SU-DHL-6 (cell line): ENCODE data around the gene PCDHB5.
"Not testable (repeated sequence)": the region's sequence is repeated elsewhere in the genome, so short reads cannot be mapped to it uniquely, and the experiment has no call there.

Source experiments
- H2AFZ ChIP-seq: fragments of 200-600 bp; sonication (generic); 2 replicates; pipeline ENCODE4 v1.6.1; 2014; ENCODE audit warnings: low read depth, mild to moderate bottlenecking, moderate library complexity, mixed read lengths, antibody characterized with exemption, low read length; ENCODE audit not compliant: severe bottlenecking
- H3F3A ChIP-seq: fragments of 200-600 bp; shearing (Covaris generic); 2 replicates; pipeline ENCODE4 v1.6.0; 2016; ENCODE audit warnings: antibody characterized with exemption, mild to moderate bottlenecking; ENCODE audit not compliant: insufficient read depth
- H3K27ac ChIP-seq: fragments of 200-600 bp; sonication (generic); 2 replicates; pipeline ENCODE4 v1.5.1; 2016; ENCODE audit warnings: low read depth, mild to moderate bottlenecking, low read length, moderate library complexity, mixed read lengths
- H3K27me3 ChIP-seq: fragments of 200-600 bp; sonication (generic), shearing (Covaris generic); 2 replicates; pipeline ENCODE4 v1.6.0; 2014; ENCODE audit warnings: mild to moderate bottlenecking, low read length
- H3K36me3 ChIP-seq: fragments of 200-600 bp; sonication (generic); 2 replicates; pipeline ENCODE4 v1.6.1; 2014; ENCODE audit warnings: mild to moderate bottlenecking, low read length, mixed read lengths
- H3K4me2 ChIP-seq: fragments of 300-600, 200-600 bp; shearing (Covaris generic), sonication (generic); 2 replicates; pipeline ENCODE4 v1.6.0; 2014; ENCODE audit warnings: low read length, low read depth, mild to moderate bottlenecking; ENCODE audit not compliant: poor library complexity, severe bottlenecking
- H3K4me3 ChIP-seq: fragments of 200-600 bp; sonication (generic); 2 replicates; pipeline ENCODE4 v1.5.1; 2014; ENCODE audit warnings: antibody characterized with exemption, low read length, mild to moderate bottlenecking, mixed read lengths; ENCODE audit not compliant: insufficient read depth, poor library complexity, severe bottlenecking
- H3K79me2 ChIP-seq: fragments of 200-600 bp; sonication (generic); 2 replicates; pipeline ENCODE4 v1.6.1; 2014; ENCODE audit warnings: mild to moderate bottlenecking, low read length, moderate library complexity; ENCODE audit not compliant: insufficient read depth
- H3K9ac ChIP-seq: fragments of 200-600 bp; sonication (generic); 2 replicates; pipeline ENCODE4 v1.7.0; 2014; ENCODE audit warnings: mild to moderate bottlenecking, low read length
- H3K9me2 ChIP-seq: fragments of 200-600 bp; sonication (generic); replicated peaks from 2 replicates; pipeline ENCODE4 v1.6.1; 2014; ENCODE audit warnings: low read length; ENCODE audit not compliant: insufficient read depth
- H3K9me3 ChIP-seq: fragments of 200-600 bp; sonication (generic); 2 replicates; pipeline ENCODE4 v1.6.1; 2014; ENCODE audit warnings: low read length, mixed read lengths; ENCODE audit not compliant: insufficient read depth
- H4K20me1 ChIP-seq: fragments of 200-600 bp; sonication (generic); 2 replicates; pipeline ENCODE4 v1.6.1; 2014; ENCODE audit warnings: low read depth, mild to moderate bottlenecking, antibody characterized with exemption, low read length, moderate library complexity, mixed read lengths
- CTCF ChIP-seq: fragments of 200-600 bp; sonication (generic); IDR thresholded peaks from one replicate; pipeline ENCODE4 v1.5.1; 2017; ENCODE audit warnings: antibody characterized with exemption, mild to moderate bottlenecking, low read length, moderate library complexity; ENCODE audit not compliant: insufficient read depth, poor library complexity, severe bottlenecking
- EZH2phosphoT487 ChIP-seq: fragments of 200-600 bp; sonication (generic), shearing (Covaris generic); conservative IDR thresholded peaks from 2 replicates; pipeline ENCODE4 v1.6.1; 2018; ENCODE audit warnings: mild to moderate bottlenecking, antibody characterized with exemption, low read length, moderate library complexity, mixed read lengths

PCDHB5 gene

GRCh38 chr5:141149812-141150211 is 14.8 kb downstream of the PCDHB5 start, which contains the start of gene PCDHB6:
PCDHB6 (plus strand) TSS chr5:141150057; CDS start chr5:141150258, 201 bp downstream.
- Histone ChIP-seq H3K36me3 (no peaks in the 10 kb centered on the region), H3F3A (no peaks in the 10 kb centered on the region), H3K27me3 (no peaks in the 10 kb centered on the region), H3K4me3 (no peak within 1 kb of the TSS), H3K9me3 (no peaks in the 10 kb centered on the region), H4K20me1 (no peaks in the 10 kb centered on the region), H3K79me2 (no peaks in the 10 kb centered on the region), H3K9me2 (no peaks in the 10 kb centered on the region), H2AFZ (no peak within 1 kb of the TSS), H3K9ac (no peak within 1 kb of the TSS), H3K27ac (no peak within 1 kb of the TSS), H3K4me2 (no peak within 1 kb of the TSS)
- TF ChIP-seq EZH2phosphoT487: no peak
- peak; percentile 32 for TF ChIP-seq CTCF

GRCh38 chr5:141150224-141150992 is 15.4 kb downstream of the PCDHB5 start:
- Histone ChIP-seq H3K27me3 (no peaks in the 10 kb centered on the region), H4K20me1 (no peaks in the 10 kb centered on the region), H3K4me3 (no peak overlapping the region), H2AFZ (no peak overlapping the region), H3K79me2 (no peaks in the 10 kb centered on the region), H3K9ac (no peak overlapping the region), H3K9me3 (no peaks in the 10 kb centered on the region), H3K36me3 (no peaks in the 10 kb centered on the region), H3K4me2 (no peak overlapping the region), H3F3A (no peaks in the 10 kb centered on the region), H3K9me2 (no peaks in the 10 kb centered on the region), H3K27ac (no peak overlapping the region)
- TF ChIP-seq CTCF: no peak
- TF ChIP-seq EZH2phosphoT487: no peak

GRCh38 chr5:141150993-141151325 is 16.0 kb downstream of the PCDHB5 start:
- Histone ChIP-seq H3K27ac (no peak overlapping the region), H3K9me2 (no peaks in the 10 kb centered on the region), H3K4me3 (no peak overlapping the region), H2AFZ (no peak overlapping the region), H3K27me3 (no peaks in the 10 kb centered on the region), H3K9me3 (no peaks in the 10 kb centered on the region), H3K79me2 (no peaks in the 10 kb centered on the region), H3F3A (no peaks in the 10 kb centered on the region), H3K36me3 (no peaks in the 10 kb centered on the region), H4K20me1 (no peaks in the 10 kb centered on the region), H3K4me2 (no peak overlapping the region), H3K9ac (no peak overlapping the region)
- TF ChIP-seq CTCF: no peak
- TF ChIP-seq EZH2phosphoT487: no peak

GRCh38 chr5:141151632-141152031 is 16.6 kb downstream of the PCDHB5 start:
- not testable (repeated sequence) for H3K9me2 ChIP-seq, H3F3A ChIP-seq, H3K27ac ChIP-seq, H3K9me3 ChIP-seq, H3K79me2 ChIP-seq, H2AFZ ChIP-seq, H3K36me3 ChIP-seq, H3K4me3 ChIP-seq, H3K4me2 ChIP-seq, H4K20me1 ChIP-seq, H3K27me3 ChIP-seq, H3K9ac ChIP-seq

- H3K79me2 ChIP-seq, H3K9me3 ChIP-seq, H3K9me2 ChIP-seq, H2AFZ ChIP-seq, H3F3A ChIP-seq, H3K27ac ChIP-seq, H3K9ac ChIP-seq, H4K20me1 ChIP-seq, H3K4me2 ChIP-seq, H3K36me3 ChIP-seq, H3K27me3 ChIP-seq, H3K4me3 ChIP-seq: not testable (repeated sequence)
Measured at GRCh38 chr5:141152096-141152495, 17.1 kb downstream of the PCDHB5 start.
